ENCODE data around the gene MYO9B. TPM values are rescaled to one million over a fixed set of nuclear protein-coding genes. Genes with fewer than 3 reads are reported as not detected.

MYO9B gene
- total and polyA plus RNA-seq, 9 of the 15 experiments (the other 6 are each of a cell fraction or from before 2014, with no cell fraction given) = 2.4 to 77.6 (median 23.0) TPM

- peaks cover 95% of the 10 kb centered on the region for H3K79me2 ChIP-seq (ENCODE audit: control insufficient read depth, insufficient read depth, low read length)
- H3K9me1 ChIP-seq (ENCODE audit: control insufficient read depth, insufficient read depth, low read length) = peaks cover 3% of the 10 kb centered on the region
- H3K9me3 ChIP-seq (replicated peaks; ENCODE audit: control insufficient read depth, insufficient read depth, low read depth, low read length) = no peaks in the 10 kb centered on the region
- no TSS peak for BruUV-seq (replicated peaks)
- H3K9ac ChIP-seq (ENCODE audit: insufficient read depth in 1 of 2, low read depth in 2 of 2, low read length in 2 of 2) = peak overlapping the region; percentile 75 to 96
- intact Hi-C loops (cut with micrococcal nuclease) = loop anchor here (10.0 kb wide), 1 partner anchor 129 kb away; no protein-coding TSS in a partner anchor
- FAIRE-seq (no peak), DNase-seq (ENCODE audit: extremely low read depth in 1 of 4, low spot score in 3 of 4) (peak; percentile 48 to 68 (median 57)), ATAC-seq (peak; percentile 5)
- peak overlapping the region; percentile 61 for H2AFZ ChIP-seq (ENCODE audit: low read depth, low read length)
- peaks cover 28 to 58% of the 10 kb centered on the region in 2 experiments; a peak in 4 of 5 replicates for H3K4me1 ChIP-seq (replicated peaks in 1 of 2; ENCODE audit: control insufficient read depth in 2 of 2, insufficient read depth in 2 of 2, low read length in 2 of 2)
- CTCF ChIA-PET (ENCODE audit: low intra/inter-chr PET ratio) = no interaction called here
- H4K20me1 ChIP-seq (replicated peaks; ENCODE audit: control insufficient read depth, insufficient read depth, low read length) = peaks cover 22% of the 10 kb centered on the region
- WGBS (ENCODE audit: insufficient coverage, low coverage, missing lambda C conversion rate) = 0% methylated on average over 26 of the region's 43 CpGs
- H3K4me3 ChIP-seq = peak overlapping the region; percentile 78
- H3K36me3 ChIP-seq (ENCODE audit: control insufficient read depth, insufficient read depth, low read length) = peaks cover 33% of the 10 kb centered on the region
- POLR2A ChIA-PET = interaction anchor here (0.6 to 1.8 kb wide), 6 partner anchors 9 to 448 kb away, joined by 3 to 11 read pairs (median 4); no protein-coding TSS in a partner anchor
- peak overlapping the region; percentile 81 for H3K27ac ChIP-seq (ENCODE audit: extremely low read depth, low read depth, low read length)
- H3K27me3 ChIP-seq (ENCODE audit: control insufficient read depth in 2 of 2, insufficient read depth in 2 of 2, low read length in 2 of 2) = no peaks in the 10 kb centered on the region; a peak in 1 of 5 replicates
- H3K4me2 ChIP-seq (ENCODE audit: insufficient read depth, low read length) = peak overlapping the region; percentile 85
- in situ Hi-C loops (cut with MboI) = no loop called here
- TF ChIP-seq ZNF589 (CRISPR knock-in tag; IDR thresholded peaks at IDR 0.05; ENCODE audit: low read depth) (no peak), ZNF639 (CRISPR knock-in tag; conservative IDR thresholded peaks at IDR 0.05 in 1 of 2, IDR thresholded peaks at IDR 0.05 in 1 of 2) (no peak; a peak in 2 of 4 replicates), ZNF280B (CRISPR knock-in tag; IDR thresholded peaks at IDR 0.05) (no peak), PPARD (CRISPR knock-in tag; IDR thresholded peaks at IDR 0.05) (no peak), ZNF764 (CRISPR knock-in tag; IDR thresholded peaks at IDR 0.05; ENCODE audit: low read depth) (no peak), ZBTB40 (IDR thresholded peaks at IDR 0.05) (peak; percentile 47), ZBTB40 (CRISPR knock-in tag; IDR thresholded peaks at IDR 0.05) (no peak), ZC3H4 (CRISPR knock-in tag; IDR thresholded peaks at IDR 0.05; ENCODE audit: borderline replicate concordance) (no peak), ATF7 (IDR thresholded peaks at IDR 0.05) (no peak)
Measured at GRCh38 chr19:17075864-17076542, 426 bp downstream of the MYO9B start.
